Measurements from ENCODE around the gene COPB2.

COPB2 gene

DNA sequence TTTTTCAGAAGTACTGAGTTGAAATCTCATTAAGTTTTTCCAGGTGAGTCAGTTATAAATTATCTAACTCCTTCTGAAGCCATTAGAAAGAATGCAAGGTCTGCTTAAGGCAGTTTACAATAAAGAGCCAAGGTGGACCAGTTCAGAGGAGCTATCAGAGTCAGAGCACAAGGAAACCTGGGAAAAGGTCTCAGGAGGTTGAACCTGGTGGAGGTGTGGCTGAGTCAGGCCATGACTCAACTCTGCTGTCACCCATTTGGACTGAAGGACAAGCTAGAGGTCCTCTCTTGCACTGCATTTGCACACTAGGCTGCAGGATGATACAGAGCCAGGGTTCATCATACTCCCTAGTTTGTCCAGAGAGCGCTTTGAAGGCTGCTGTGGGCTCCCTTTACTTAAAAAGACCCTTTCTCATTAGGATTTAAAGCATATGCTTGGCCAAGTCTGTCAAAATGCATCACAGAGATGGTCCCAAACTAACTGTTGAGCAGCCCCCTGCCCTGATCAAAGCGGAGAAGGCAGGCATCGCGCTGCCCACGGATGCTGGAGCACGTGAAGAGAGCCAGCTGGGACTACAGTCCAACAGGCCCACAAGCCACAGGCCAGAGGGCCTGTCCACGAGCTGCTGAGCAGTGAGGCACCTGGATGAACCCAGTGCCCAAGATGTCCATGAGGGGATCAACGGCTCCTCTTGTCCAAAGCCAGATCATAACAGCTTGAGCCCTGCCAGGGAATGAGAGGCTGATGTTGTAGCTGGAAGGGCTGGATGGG, 71.6 kb downstream of the COPB2 start:
- Histone ChIP-seq H3K4me3 (ENCODE audit: severe bottlenecking) (no peak overlapping the region), H3K9me3 (ENCODE audit: severe bottlenecking) (no peaks in the 10 kb centered on the region), H3K36me3 (ENCODE audit: low read depth) (no peaks in the 10 kb centered on the region), H3K27me3 (ENCODE audit: insufficient read depth, poor library complexity, severe bottlenecking) (no peaks in the 10 kb centered on the region), H3K4me1 (ENCODE audit: insufficient read depth, poor library complexity, severe bottlenecking) (peaks cover 15% of the 10 kb centered on the region), H3K27ac (ENCODE audit: poor library complexity, severe bottlenecking) (peak overlapping the region; percentile 8)
- ATAC-seq (ENCODE audit: low read depth): peak; percentile 75
- no peak for TF ChIP-seq CTCF (IDR thresholded peaks at IDR 0.05; ENCODE audit: poor library complexity, severe bottlenecking)
- DNase-seq (ENCODE audit: low spot score): no peak

DNA sequence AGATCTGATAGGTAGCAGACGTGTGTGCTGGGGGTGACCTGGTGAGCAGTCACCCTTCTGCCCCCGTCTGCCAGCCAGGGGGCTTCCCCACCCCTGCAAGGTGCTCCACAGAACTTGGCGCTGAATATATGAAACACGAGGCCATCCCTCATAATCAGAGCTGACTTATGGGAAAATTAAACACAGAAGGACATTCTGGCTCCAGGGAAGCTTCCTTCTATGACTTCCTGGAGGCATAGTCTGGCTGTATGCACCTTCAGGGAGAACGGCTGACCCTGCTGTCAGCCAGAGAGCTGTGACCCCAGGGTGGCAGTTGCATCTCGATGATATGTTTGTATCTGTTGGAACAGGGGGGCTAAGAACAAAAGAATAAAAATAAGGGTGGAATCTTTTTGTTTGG, 72.2 kb downstream of the COPB2 start:
- Histone ChIP-seq H3K27ac (ENCODE audit: poor library complexity, severe bottlenecking) (peak overlapping the region; percentile 8), H3K4me1 (ENCODE audit: insufficient read depth, poor library complexity, severe bottlenecking) (peaks cover 19% of the 10 kb centered on the region), H3K27me3 (ENCODE audit: insufficient read depth, poor library complexity, severe bottlenecking) (no peaks in the 10 kb centered on the region), H3K9me3 (ENCODE audit: severe bottlenecking) (no peaks in the 10 kb centered on the region), H3K4me3 (ENCODE audit: severe bottlenecking) (no peak overlapping the region), H3K36me3 (ENCODE audit: low read depth) (no peaks in the 10 kb centered on the region)
- TF ChIP-seq CTCF (IDR thresholded peaks at IDR 0.05; ENCODE audit: poor library complexity, severe bottlenecking): no peak
- DNase-seq (ENCODE audit: low spot score): no peak
- ATAC-seq (ENCODE audit: low read depth): no peak

DNA sequence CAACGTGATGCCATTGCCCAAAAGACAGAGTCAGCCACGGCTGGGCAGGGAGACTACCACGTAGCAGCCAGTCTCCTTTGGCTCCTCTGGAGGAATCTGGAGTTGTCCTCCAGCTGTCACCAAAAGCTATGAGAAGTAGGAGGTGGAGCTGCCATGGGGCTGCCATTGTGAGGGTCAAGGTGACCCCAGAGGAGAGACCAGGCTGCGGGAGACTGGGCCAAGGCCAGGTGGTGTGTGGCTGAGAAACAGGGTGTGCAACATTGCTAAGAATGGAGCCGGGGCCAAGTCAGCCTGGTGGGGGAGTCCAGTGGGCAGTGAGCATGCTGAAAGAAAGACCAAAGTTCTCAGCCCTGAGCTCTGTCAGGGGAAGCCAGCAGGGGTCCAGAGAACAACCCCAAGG, 75.5 kb downstream of the COPB2 start:
- no peak overlapping the region for H3K27ac ChIP-seq (ENCODE audit: poor library complexity, severe bottlenecking)
- no peak for ATAC-seq (ENCODE audit: low read depth)
- no peak for TF ChIP-seq CTCF (IDR thresholded peaks at IDR 0.05; ENCODE audit: poor library complexity, severe bottlenecking)

GRCh38 chr3:139312959-139313358, 76.5 kb downstream of the COPB2 start:
- TF ChIP-seq CTCF (IDR thresholded peaks at IDR 0.05; ENCODE audit: poor library complexity, severe bottlenecking): no peak
- no peaks in the 10 kb centered on the region for H3K9me3 ChIP-seq (ENCODE audit: severe bottlenecking)
- H3K4me3 ChIP-seq (ENCODE audit: severe bottlenecking): no peak overlapping the region
- H3K27me3 ChIP-seq (ENCODE audit: insufficient read depth, poor library complexity, severe bottlenecking): no peaks in the 10 kb centered on the region
- peaks cover 34% of the 10 kb centered on the region for H3K4me1 ChIP-seq (ENCODE audit: insufficient read depth, poor library complexity, severe bottlenecking)
- peak; percentile 60; the same call in 2 of the 3 replicates for ATAC-seq (ENCODE audit: low read depth)
- H3K27ac ChIP-seq (ENCODE audit: poor library complexity, severe bottlenecking): no peak overlapping the region
- no peaks in the 10 kb centered on the region for H3K36me3 ChIP-seq (ENCODE audit: low read depth)
- no peak for DNase-seq (ENCODE audit: low spot score)

More for the DNA sequence above, 75.5 kb downstream of the COPB2 start:
- H3K27me3 ChIP-seq (ENCODE audit: insufficient read depth, poor library complexity, severe bottlenecking): no peaks in the 10 kb centered on the region
- H3K36me3 ChIP-seq (ENCODE audit: low read depth): no peaks in the 10 kb centered on the region
- no peaks in the 10 kb centered on the region for H3K9me3 ChIP-seq (ENCODE audit: severe bottlenecking)
- DNase-seq (ENCODE audit: low spot score): no peak
- H3K4me1 ChIP-seq (ENCODE audit: insufficient read depth, poor library complexity, severe bottlenecking): peaks cover 38% of the 10 kb centered on the region
- no peak overlapping the region for H3K4me3 ChIP-seq (ENCODE audit: severe bottlenecking)

- Histone ChIP-seq H3K27ac (ENCODE audit: poor library complexity, severe bottlenecking) (no peak overlapping the region), H3K4me1 (ENCODE audit: insufficient read depth, poor library complexity, severe bottlenecking) (peaks cover 28% of the 10 kb centered on the region), H3K4me3 (ENCODE audit: severe bottlenecking) (no peak overlapping the region), H3K36me3 (ENCODE audit: low read depth) (no peaks in the 10 kb centered on the region), H3K9me3 (ENCODE audit: severe bottlenecking) (no peaks in the 10 kb centered on the region), H3K27me3 (ENCODE audit: insufficient read depth, poor library complexity, severe bottlenecking) (no peaks in the 10 kb centered on the region)
- ATAC-seq (ENCODE audit: low read depth): no peak
- TF ChIP-seq CTCF (IDR thresholded peaks at IDR 0.05; ENCODE audit: poor library complexity, severe bottlenecking): no peak
- peak; percentile 2 for DNase-seq (ENCODE audit: low spot score)
Observed at GRCh38 chr3:139312416-139312815, 77.0 kb downstream of the COPB2 start.

All from RWPE2 (cell line).